Measurements from ENCODE around the gene VAMP8. TPM values are rescaled to one million over a fixed set of nuclear protein-coding genes. Genes with fewer than 3 reads are reported as not detected.

The VAMP8 gene
- total and polyA plus RNA-seq, 4 donors, result 29.2 to 140 (median 79.4) TPM

- DNase-seq (ENCODE audit: low spot score), result no peak
- Histone ChIP-seq H3K27me3 (ENCODE audit: control insufficient read depth in 4 of 4, insufficient read depth in 4 of 4, low read length in 3 of 4) (no peaks in the 10 kb centered on the region), H3K4me1 (ENCODE audit: control insufficient read depth in 4 of 4, insufficient read depth in 4 of 4, low read length in 3 of 4) (peaks cover 5 to 61% (median 55%) of the 10 kb centered on the region in 4 donors), H3K9me3 (ENCODE audit: control insufficient read depth in 4 of 4, low read length in 3 of 4) (no peaks in the 10 kb centered on the region), H3K9ac (ENCODE audit: low read depth in 1 of 2, low read length in 2 of 2) (no peak overlapping the region), H3K4me3 (ENCODE audit: low read depth in 1 of 3, low read length in 3 of 3) (no peak overlapping the region), H3K36me3 (ENCODE audit: control insufficient read depth in 4 of 4, insufficient read depth in 3 of 4, low read depth in 1 of 4, low read length in 3 of 4) (peaks cover 0 to 10% (median 5%) of the 10 kb centered on the region in 4 donors), H3K27ac (ENCODE audit: low read depth in 1 of 2, low read length in 2 of 2) (no peak overlapping the region)
- TF ChIP-seq ZBTB33 (IDR thresholded peaks at IDR 0.05) (no peak), ATF3 (IDR thresholded peaks at IDR 0.05) (no peak), NR2F2 (IDR thresholded peaks at IDR 0.05) (no peak), YY1 (IDR thresholded peaks at IDR 0.05) (no peak), EGR1 (IDR thresholded peaks at IDR 0.05; ENCODE audit: low read depth in 2 of 2) (no peak), HNF4G (IDR thresholded peaks at IDR 0.05) (no peak), FOXA1 (IDR thresholded peaks at IDR 0.05) (no peak)
- 88% methylated on average over 7 of the region's 7 CpGs for WGBS
These were observed 28.7 kb downstream of the VAMP8 start for GRCh38 chr2:85606116-85606455.

- peaks cover 3 to 58% (median 51%) of the 10 kb centered on the region in 4 donors for H3K4me1 ChIP-seq (ENCODE audit: control insufficient read depth in 4 of 4, insufficient read depth in 4 of 4, low read length in 3 of 4)
- H3K9me3 ChIP-seq (ENCODE audit: control insufficient read depth in 4 of 4, low read length in 3 of 4), result no peaks in the 10 kb centered on the region
- H3K27me3 ChIP-seq (ENCODE audit: control insufficient read depth in 4 of 4, insufficient read depth in 4 of 4, low read length in 3 of 4), result no peaks in the 10 kb centered on the region
- H3K9ac ChIP-seq (ENCODE audit: low read depth in 1 of 2, low read length in 2 of 2), result no peak overlapping the region
- H3K36me3 ChIP-seq (ENCODE audit: control insufficient read depth in 4 of 4, insufficient read depth in 3 of 4, low read depth in 1 of 4, low read length in 3 of 4), result peaks cover 0 to 10% (median 5%) of the 10 kb centered on the region in 4 donors
- no peak overlapping the region for H3K27ac ChIP-seq (ENCODE audit: low read depth in 1 of 2, low read length in 2 of 2)
- 69% methylated on average over 9 of the region's 9 CpGs for WGBS
- H3K4me3 ChIP-seq (ENCODE audit: low read depth in 1 of 3, low read length in 3 of 3), result no peak overlapping the region
- TF ChIP-seq FOXA1 (IDR thresholded peaks at IDR 0.05), result no peak
- TF ChIP-seq FOXA2 (IDR thresholded peaks at IDR 0.05), result no peak
- no peak for TF ChIP-seq YY1 (IDR thresholded peaks at IDR 0.05)
- TF ChIP-seq ZBTB33 (IDR thresholded peaks at IDR 0.05), result no peak
- TF ChIP-seq NR2F2 (IDR thresholded peaks at IDR 0.05), result no peak
- TF ChIP-seq REST (IDR thresholded peaks at IDR 0.05), result no peak
- TF ChIP-seq HNF4G (IDR thresholded peaks at IDR 0.05), result no peak
- no peak for TF ChIP-seq MAX (IDR thresholded peaks at IDR 0.05)
- TF ChIP-seq CTCF (IDR thresholded peaks at IDR 0.05; ENCODE audit: low read depth, low read length, missing input control), result no peak
- TF ChIP-seq RAD21 (IDR thresholded peaks at IDR 0.05), result no peak
- DNase-seq (ENCODE audit: low spot score), result no peak
These were observed 30.2 kb downstream of the VAMP8 start for GRCh38 chr2:85607268-85608215.
